Gastrocnemius medialis (tissue), 4 donors: ENCODE measurements around the gene CPED1. TPM values are rescaled to one million over a fixed set of nuclear protein-coding genes. Genes with fewer than 3 reads are reported as not detected.
"Not testable (repeated sequence)": the region's sequence is repeated elsewhere in the genome, so short reads cannot be mapped to it uniquely, and the experiment has no call there.

Experiments used
- ATAC-seq, 2 donors: fragments of 150-250 bp; one replicate each; pipeline ENCODE4 v1.9.1; 2016
- DNase-seq, 2 donors: peaks; one replicate each; pipeline ENCODE4 v3.0.0-alpha.2; 2019
- H3K27ac ChIP-seq, 4 donors: fragments of 200-600 bp; sonication (generic); 1 replicate in 1 of 4; 2 replicates in 3 of 4; pipeline ENCODE4 v1.5.1; 2016 to 2018; ENCODE audit warnings: mild to moderate bottlenecking in 2 of 4, moderate library complexity in 1 of 4
- H3K27me3 ChIP-seq, 3 donors: fragments of 200-600 bp; sonication (generic) in 2 of 3; 1 replicate in 1 of 3; 2 replicates in 2 of 3; pipeline versions ENCODE4 v1.5.1 to v1.6.0; 2016 to 2019; ENCODE audit warnings: mild to moderate bottlenecking in 1 of 3, moderate library complexity in 1 of 3
- H3K36me3 ChIP-seq, 2 donors: fragments of 200-600 bp; sonication (generic) in 1 of 2; one replicate each; pipeline ENCODE4 v1.5.1; 2017 to 2018
- H3K4me1 ChIP-seq, 2 donors: fragments of 200-600 bp; sonication (generic) in 1 of 2; one replicate each; pipeline ENCODE4 v1.5.1; 2016 to 2017; ENCODE audit warnings: mild to moderate bottlenecking in 2 of 2
- H3K4me3 ChIP-seq, 4 donors: fragments of 200-600 bp; sonication (generic) in 3 of 4; 1 replicate in 1 of 4; 2 replicates in 3 of 4; pipeline ENCODE4 v1.5.1; 2016 to 2019; ENCODE audit warnings: mild to moderate bottlenecking in 2 of 4
- H3K9me3 ChIP-seq, 3 donors: fragments of 200-600 bp; sonication (generic) in 2 of 3; 1 replicate in 1 of 3; 2 replicates in 2 of 3; pipeline ENCODE4 v1.5.1; 2016 to 2019
- CTCF ChIP-seq, 5 experiments: fragments of 450-650 bp in 3 of 5; fragments of 200-600 bp in 2 of 5; sonication (generic) in 2 of 5; IDR thresholded peaks in 4 of 5; conservative IDR thresholded peaks in 1 of 5; 1 replicate in 4 of 5; 2 replicates in 1 of 5; pipeline ENCODE4 v1.5.1; 2016 to 2019; ENCODE audit warnings: antibody characterized with exemption in 5 of 5, mild to moderate bottlenecking in 3 of 5, moderate library complexity in 3 of 5
- POLR2A ChIP-seq, 2 donors: fragments of 450-650 bp; IDR thresholded peaks; one replicate each; pipeline ENCODE4 v1.6.1; 2017; ENCODE audit warnings: antibody characterized with exemption in 2 of 2, mild to moderate bottlenecking in 2 of 2, moderate library complexity in 2 of 2
- in situ Hi-C, 4 donors: fragments of 200-750 bp; cut with MboI; loops; one replicate each; pipeline versions ENCODE4 v1.15.0 to v1.8.0; 2017; ENCODE audit warnings: low sequenced_read_pairs in 4 of 4
- intact Hi-C: fragments of 100-400 bp; cut with DNase I; formaldehyde crosslinking; loops from one replicate; pipeline ENCODE4 v1.15.1; 2023; ENCODE audit warnings: low total_unique reads
- total RNA-seq, 4 donors: library from RNA; depleted of rRNA; stranded (reverse); fragments of >200 nt; gene quantifications; one replicate each; pipeline versions ENCODE4 v1.1.0 to v1.2.3, GENCODE V29; 2016

The CPED1 gene
- total RNA-seq, 4 donors from 2014 or later, result 4.8 to 35.5 (median 34.1) TPM

- intact Hi-C loops (no loop called here), in situ Hi-C loops (loop anchor here in 2 of 4 donors (5.0 to 25.0 kb wide), 2 partner anchors 301 to 311 kb away; no protein-coding TSS in a partner anchor)
- DNase-seq (no peak), ATAC-seq (no peak)
- no peak overlapping the region for H3K4me3 ChIP-seq
- no peak for TF ChIP-seq CTCF (IDR thresholded peaks at IDR 0.05 in 4 of 5, conservative IDR thresholded peaks at IDR 0.05 in 1 of 5)
- TF ChIP-seq POLR2A (IDR thresholded peaks at IDR 0.05), result no peak
- H3K27me3 ChIP-seq, result no peaks in the 10 kb centered on the region
- peak overlapping the region in 1 of 4 donors; percentile 14 for H3K27ac ChIP-seq
- H3K4me1 ChIP-seq, result no peaks in the 10 kb centered on the region
- H3K9me3 ChIP-seq, result no peaks in the 10 kb centered on the region
- H3K36me3 ChIP-seq, result peaks cover 0 to 20% of the 10 kb centered on the region in 2 donors
Measured at GRCh38 chr7:121113288-121113687, 124.8 kb downstream of the CPED1 start.

GRCh38 chr7:121116396-121116795, 127.9 kb downstream of the CPED1 start:
- H3K9me3 ChIP-seq, result no peaks in the 10 kb centered on the region
- H3K4me3 ChIP-seq, result no peak overlapping the region
- DNase-seq (no peak), ATAC-seq (no peak)
- H3K36me3 ChIP-seq, result no peaks in the 10 kb centered on the region
- TF ChIP-seq CTCF (IDR thresholded peaks at IDR 0.05 in 4 of 5, conservative IDR thresholded peaks at IDR 0.05 in 1 of 5), result no peak
- TF ChIP-seq POLR2A (IDR thresholded peaks at IDR 0.05), result no peak
- intact Hi-C loops, result no loop called here
- no peaks in the 10 kb centered on the region for H3K4me1 ChIP-seq
- in situ Hi-C loops, result loop anchor here in 1 of 4 donors (25.0 kb wide), 1 partner anchor 304 kb away; no protein-coding TSS in a partner anchor
- no peaks in the 10 kb centered on the region for H3K27me3 ChIP-seq
- no peak overlapping the region for H3K27ac ChIP-seq

- H3K4me1 ChIP-seq, result no peaks in the 10 kb centered on the region
- DNase-seq (no peak), ATAC-seq (no peak)
- in situ Hi-C loops, result loop anchor here in 1 of 4 donors (25.0 kb wide), 1 partner anchor 307 kb away; no protein-coding TSS in a partner anchor
- no peak overlapping the region for H3K27ac ChIP-seq
- no peak for TF ChIP-seq CTCF (IDR thresholded peaks at IDR 0.05 in 4 of 5, conservative IDR thresholded peaks at IDR 0.05 in 1 of 5)
- no peak for TF ChIP-seq POLR2A (IDR thresholded peaks at IDR 0.05)
- no peaks in the 10 kb centered on the region for H3K9me3 ChIP-seq
- peaks cover 0 to 1% of the 10 kb centered on the region in 2 donors for H3K36me3 ChIP-seq
- intact Hi-C loops, result no loop called here
- H3K27me3 ChIP-seq, result no peaks in the 10 kb centered on the region
- H3K4me3 ChIP-seq, result no peak overlapping the region
Measured at GRCh38 chr7:121119047-121119446, 130.5 kb downstream of the CPED1 start.

GRCh38 chr7:121123032-121123431, 134.5 kb downstream of the CPED1 start:
- ATAC-seq (no peak), DNase-seq (no peak)
- intact Hi-C loops, result no loop called here
- Histone ChIP-seq H3K27ac (no peak overlapping the region), H3K4me1 (no peaks in the 10 kb centered on the region), H3K36me3 (peaks cover 0 to 30% of the 10 kb centered on the region in 2 donors), H3K4me3 (no peak overlapping the region), H3K9me3 (no peaks in the 10 kb centered on the region), H3K27me3 (no peaks in the 10 kb centered on the region)
- TF ChIP-seq CTCF (IDR thresholded peaks at IDR 0.05 in 4 of 5, conservative IDR thresholded peaks at IDR 0.05 in 1 of 5) (no peak), POLR2A (IDR thresholded peaks at IDR 0.05) (no peak)
- in situ Hi-C loops, result loop anchor here in 1 of 4 donors (25.0 kb wide), 1 partner anchor 311 kb away; no protein-coding TSS in a partner anchor

GRCh38 chr7:121125454-121125853, 136.9 kb downstream of the CPED1 start:
- not testable (repeated sequence) for H3K9me3 ChIP-seq
- peaks cover 0 to 37% of the 10 kb centered on the region in 2 donors for H3K36me3 ChIP-seq
- intact Hi-C loops, result loop anchor here (5.0 kb wide), 1 partner anchor 422 kb away; no protein-coding TSS in a partner anchor

More at GRCh38 chr7:121125454-121125853, 136.9 kb downstream of the CPED1 start:
- H3K27ac ChIP-seq, H3K4me3 ChIP-seq, H3K27me3 ChIP-seq, H3K4me1 ChIP-seq, in situ Hi-C loops, ATAC-seq, DNase-seq: not testable (repeated sequence)
